CD14-positive monocyte (primary cell): ENCODE measurements around the gene UBQLN1. TPM values are rescaled to one million over a fixed set of nuclear protein-coding genes. Genes with fewer than 3 reads are reported as not detected.

Source experiments
- DNase-seq, 3 donors: peaks; one replicate each; pipeline ENCODE4 v3.0.0-alpha.2; 2011 to 2022
- H2AFZ ChIP-seq: 2 replicates; pipeline ENCODE4 v1.6.0; 2012; ENCODE audit warnings: mild to moderate bottlenecking, low read depth, low read length, inconsistent platforms; ENCODE audit not compliant: insufficient read depth, poor library complexity, severe bottlenecking
- H3K27ac ChIP-seq, 2 donors: 1 replicate in 1 of 2; 2 replicates in 1 of 2; pipeline ENCODE4 v1.5.1; 2012 to 2013; ENCODE audit warnings: low read length in 2 of 2, control low read depth in 1 of 2, inconsistent platforms in 1 of 2, low read depth in 1 of 2, mild to moderate bottlenecking in 1 of 2
- H3K27me3 ChIP-seq, 2 donors: one replicate each; pipeline versions ENCODE4 v1.6.0 to v1.6.1; 2011 to 2013; ENCODE audit warnings: low read length in 2 of 2; ENCODE audit not compliant: control insufficient read depth in 2 of 2, insufficient read depth in 2 of 2
- H3K36me3 ChIP-seq, 2 donors: replicated peaks in 1 of 2; 1 replicate in 1 of 2; 2 replicates in 1 of 2; pipeline versions ENCODE4 v1.5.1 to v1.6.1; 2012 to 2013; ENCODE audit warnings: low read length in 2 of 2, control low read depth in 1 of 2, inconsistent platforms in 1 of 2, mild to moderate bottlenecking in 1 of 2; ENCODE audit not compliant: insufficient read depth in 2 of 2, control insufficient read depth in 1 of 2
- H3K4me1 ChIP-seq, 2 donors: 1 replicate in 1 of 2; 2 replicates in 1 of 2; pipeline versions ENCODE4 v1.5.1 to v1.6.1; 2012 to 2013; ENCODE audit warnings: low read length in 2 of 2, control low read depth in 1 of 2, inconsistent platforms in 1 of 2, mild to moderate bottlenecking in 1 of 2, moderate library complexity in 1 of 2; ENCODE audit not compliant: insufficient read depth in 2 of 2, control insufficient read depth in 1 of 2
- H3K4me2 ChIP-seq: replicated peaks from 2 replicates; pipeline ENCODE3; 2012; ENCODE audit warnings: low read length, moderate library complexity, mild to moderate bottlenecking; ENCODE audit not compliant: poor library complexity, severe bottlenecking; ENCODE audit errors: extremely low read depth
- H3K4me3 ChIP-seq, 3 experiments: fragments of 200-600 bp in 1 of 3; sonication (generic) in 1 of 3; replicated peaks in 1 of 3; 1 replicate in 2 of 3; 2 replicates in 1 of 3; pipeline ENCODE4 v1.5.1; 2011 to 2013; ENCODE audit warnings: low read length in 3 of 3, mild to moderate bottlenecking in 3 of 3, control low read depth in 2 of 3, low read depth in 2 of 3, inconsistent platforms in 1 of 3, moderate library complexity in 1 of 3
- H3K79me2 ChIP-seq: 2 replicates; pipeline ENCODE4 v1.6.0; 2012; ENCODE audit warnings: mild to moderate bottlenecking, control low read depth, inconsistent platforms, low read length, moderate library complexity; ENCODE audit not compliant: insufficient read depth
- H3K9ac ChIP-seq: 2 replicates; pipeline ENCODE4 v1.6.0; 2017; ENCODE audit warnings: low read length, mild to moderate bottlenecking; ENCODE audit not compliant: insufficient read depth, poor library complexity, severe bottlenecking
- H3K9me3 ChIP-seq, 2 donors: replicated peaks in 1 of 2; 1 replicate in 1 of 2; 2 replicates in 1 of 2; pipeline versions ENCODE4 v1.5.1 to v1.6.1; 2012 to 2013; ENCODE audit warnings: low read length in 2 of 2, control low read depth in 1 of 2; ENCODE audit not compliant: control insufficient read depth in 1 of 2, insufficient read depth in 1 of 2
- H4K20me1 ChIP-seq: 2 replicates; pipeline ENCODE4 v1.6.0; 2012; ENCODE audit warnings: mild to moderate bottlenecking, low read length, control low read depth, moderate library complexity; ENCODE audit not compliant: insufficient read depth
- H3K27ac Mint-ChIP-seq, 7 donors: one replicate each; pipeline ENCODE4 v1.8.0; 2020; ENCODE audit warnings: mild to moderate bottlenecking in 7 of 7, mixed read lengths in 7 of 7, moderate library complexity in 6 of 7, inconsistent platforms in 2 of 7
- H3K27me3 Mint-ChIP-seq, 3 donors: one replicate each; pipeline ENCODE4 v1.8.0; 2021 to 2022; ENCODE audit warnings: low read depth in 3 of 3, mild to moderate bottlenecking in 3 of 3, mixed read lengths in 3 of 3, moderate library complexity in 3 of 3, inconsistent platforms in 1 of 3
- H3K36me3 Mint-ChIP-seq, 2 donors: one replicate each; pipeline ENCODE4 v1.8.0; 2020; ENCODE audit warnings: mixed read lengths in 2 of 2, inconsistent platforms in 1 of 2, mild to moderate bottlenecking in 1 of 2
- H3K4me1 Mint-ChIP-seq: one replicate; pipeline ENCODE4 v1.8.0; 2020; ENCODE audit warnings: mild to moderate bottlenecking, mixed read lengths
- H3K4me3 Mint-ChIP-seq, 2 donors: one replicate each; pipeline ENCODE4 v1.8.0; 2020; ENCODE audit warnings: mild to moderate bottlenecking in 2 of 2, mixed read lengths in 2 of 2, moderate library complexity in 1 of 2
- H3K9me3 Mint-ChIP-seq, 7 donors: one replicate each; pipeline ENCODE4 v1.8.0; 2020 to 2022; ENCODE audit warnings: mixed read lengths in 7 of 7, mild to moderate bottlenecking in 6 of 7, moderate library complexity in 6 of 7, inconsistent platforms in 2 of 7
- CTCF ChIP-seq: fragments of 200-600 bp; IDR thresholded peaks from one replicate; pipeline ENCODE4 v1.8.0; 2022; ENCODE audit warnings: antibody characterized with exemption, mild to moderate bottlenecking
- WGBS: methylation state at CpG from one replicate; pipeline ENCODE4 v1.1.5; 2013; ENCODE audit warnings: missing lambda C conversion rate; ENCODE audit not compliant: insufficient coverage; 5-methylcytosine and 5-hydroxymethylcytosine counted together
- intact Hi-C, 2 donors: fragments of 100-400 bp; cut with micrococcal nuclease; formaldehyde crosslinking; loops; one replicate each; pipeline versions ENCODE4 v1.15.0 to v1.15.1; 2023
- polyA plus RNA-seq, 3 donors: library from polyadenylated mRNA; depleted of rRNA in 1 of 3; unstranded in 2 of 3; stranded (reverse) in 1 of 3; fragments of 300-500 nt in 2 of 3; fragments of >200 nt in 1 of 3; fragmentation: Illumina TruSeq in 2 of 3; gene quantifications; 1 replicate in 2 of 3; 2 replicates in 1 of 3; pipeline ENCODE4 v1.2.3, GENCODE V29; 2012 to 2021

The UBQLN1 gene
- polyA plus RNA-seq, 3 donors = 45.9 to 52.9 (median 46.9) TPM

GRCh38 chr9:83724436-83724835 lies 16.7 kb upstream of the UBQLN1 start:
- Mint-ChIP-seq H3K9me3 (peaks cover 3 to 28% (median 10%) of the 10 kb centered on the region in 7 donors), H3K4me3 (no peak overlapping the region), H3K27ac (no peak overlapping the region), H3K4me1 (no peaks in the 10 kb centered on the region), H3K36me3 (no peaks in the 10 kb centered on the region), H3K27me3 (peaks cover 0 to 3% (median 2%) of the 10 kb centered on the region in 3 donors)
- Histone ChIP-seq H3K4me2 (no peak overlapping the region), H2AFZ (no peak overlapping the region), H3K27me3 (no peaks in the 10 kb centered on the region), H3K4me3 (no peak overlapping the region), H3K36me3 (no peaks in the 10 kb centered on the region), H3K79me2 (no peaks in the 10 kb centered on the region), H3K27ac (no peak overlapping the region), H4K20me1 (no peaks in the 10 kb centered on the region), H3K4me1 (no peaks in the 10 kb centered on the region), H3K9ac (no peak overlapping the region), H3K9me3 (peaks cover 7 to 13% of the 10 kb centered on the region in 2 donors)
- DNase-seq = no peak
- intact Hi-C loops = no loop called here
- TF ChIP-seq CTCF = no peak

- Mint-ChIP-seq H3K36me3 (no peaks in the 10 kb centered on the region), H3K9me3 (peaks cover 3 to 28% (median 10%) of the 10 kb centered on the region in 7 donors), H3K4me1 (no peaks in the 10 kb centered on the region), H3K4me3 (no peak overlapping the region), H3K27me3 (peaks cover 0 to 3% (median 2%) of the 10 kb centered on the region in 3 donors), H3K27ac (no peak overlapping the region)
- Histone ChIP-seq H3K79me2 (no peaks in the 10 kb centered on the region), H3K27ac (no peak overlapping the region), H3K9me3 (peaks cover 7 to 13% of the 10 kb centered on the region in 2 donors), H2AFZ (no peak overlapping the region), H3K27me3 (no peaks in the 10 kb centered on the region), H3K4me1 (no peaks in the 10 kb centered on the region), H3K4me2 (no peak overlapping the region), H3K36me3 (no peaks in the 10 kb centered on the region), H3K4me3 (no peak overlapping the region), H3K9ac (no peak overlapping the region), H4K20me1 (no peaks in the 10 kb centered on the region)
- DNase-seq = no peak
- intact Hi-C loops = no loop called here
- no peak for TF ChIP-seq CTCF
- no CpG with 5 or more reads among the region's 2 CpGs for WGBS
These were observed 15.2 kb upstream of the UBQLN1 start for GRCh38 chr9:83722726-83723495.
